Measurements from ENCODE around the gene SIK3. TPM values are rescaled to one million over a fixed set of nuclear protein-coding genes. Genes with fewer than 3 reads are reported as not detected.

SIK3 gene
- total RNA-seq, 2 experiments from 2014 or later: 81.4 to 86.1 TPM

- Mint-ChIP-seq H3K27ac (no peak overlapping the region), H3K4me3 (no peak overlapping the region)
Observed at GRCh38 chr11:116833491-116833815, 264.8 kb downstream of the SIK3 start.

GRCh38 chr11:116832350-116833290 is 265.6 kb downstream of the SIK3 start:
- Histone ChIP-seq H3K4me3 (ENCODE audit: low read length) (no peak overlapping the region), H3K4me1 (ENCODE audit: insufficient read depth, low read length) (peaks cover 18% of the 10 kb centered on the region), H3K27ac (ENCODE audit: low read depth in 1 of 2, low read length in 2 of 2) (no peak overlapping the region), H3K27me3 (ENCODE audit: control insufficient read depth in 1 of 2, insufficient read depth in 2 of 2, low read length in 2 of 2) (no peaks in the 10 kb centered on the region), H3K36me3 (ENCODE audit: insufficient read depth, low read length) (no peaks in the 10 kb centered on the region), H3K9me3 (ENCODE audit: control insufficient read depth in 1 of 2, insufficient read depth in 1 of 2, low read length in 2 of 2) (no peaks in the 10 kb centered on the region)
- peaks cover 12% of the 10 kb centered on the region for H3K4me1 Mint-ChIP-seq (ENCODE audit: low read depth)
- no peaks in the 10 kb centered on the region for H3K27me3 Mint-ChIP-seq
- no peaks in the 10 kb centered on the region for H3K9me3 Mint-ChIP-seq
- H3K27ac Mint-ChIP-seq: no peak overlapping the region
- TF ChIP-seq CTCF (IDR thresholded peaks at IDR 0.05): no peak
- POLR2A ChIA-PET: interaction anchor here (2.3 kb wide), 1 partner anchor 21 kb away, joined by 8 read pairs; no protein-coding TSS in a partner anchor
- ATAC-seq (ENCODE audit: poor library complexity) (no peak), DNase-seq (no peak)
- CTCF ChIA-PET: no interaction called here
- intact Hi-C loops (cut with DNase I, micrococcal nuclease): no loop called here
- H3K4me3 Mint-ChIP-seq: no peak overlapping the region
- no peaks in the 10 kb centered on the region for H3K36me3 Mint-ChIP-seq (ENCODE audit: low read depth)

More at GRCh38 chr11:116833491-116833815, 264.8 kb downstream of the SIK3 start:
- no peaks in the 10 kb centered on the region for H3K27me3 ChIP-seq (ENCODE audit: control insufficient read depth in 1 of 2, insufficient read depth in 2 of 2, low read length in 2 of 2)
- H3K36me3 ChIP-seq (ENCODE audit: insufficient read depth, low read length): no peaks in the 10 kb centered on the region
- H3K27ac ChIP-seq (ENCODE audit: low read depth in 1 of 2, low read length in 2 of 2): no peak overlapping the region
- peaks cover 18% of the 10 kb centered on the region for H3K4me1 ChIP-seq (ENCODE audit: insufficient read depth, low read length)
- no peaks in the 10 kb centered on the region for H3K27me3 Mint-ChIP-seq
- H3K9me3 Mint-ChIP-seq: no peaks in the 10 kb centered on the region
- intact Hi-C loops (cut with DNase I, micrococcal nuclease): no loop called here
- no peak overlapping the region for H3K4me3 ChIP-seq (ENCODE audit: low read length)
- ChIA-PET CTCF (no interaction called here), POLR2A (interaction anchor here (2.3 kb wide), 1 partner anchor 20 kb away, joined by 8 read pairs; no protein-coding TSS in a partner anchor)
- ATAC-seq (ENCODE audit: poor library complexity) (no peak), DNase-seq (no peak)
- H3K4me1 Mint-ChIP-seq (ENCODE audit: low read depth): peaks cover 12% of the 10 kb centered on the region
- no peak for TF ChIP-seq CTCF (IDR thresholded peaks at IDR 0.05)
- no peaks in the 10 kb centered on the region for H3K36me3 Mint-ChIP-seq (ENCODE audit: low read depth)
- no peaks in the 10 kb centered on the region for H3K9me3 ChIP-seq (ENCODE audit: control insufficient read depth in 1 of 2, insufficient read depth in 1 of 2, low read length in 2 of 2)

GRCh38 chr11:116831790-116832349 is 266.4 kb downstream of the SIK3 start:
- H3K27ac Mint-ChIP-seq: no peak overlapping the region
- POLR2A ChIA-PET: no interaction called here

More at GRCh38 chr11:116831790-116832349, 266.4 kb downstream of the SIK3 start:
- H3K36me3 Mint-ChIP-seq (ENCODE audit: low read depth): no peaks in the 10 kb centered on the region
- ATAC-seq (ENCODE audit: poor library complexity) (no peak), DNase-seq (no peak)
- CTCF ChIA-PET: no interaction called here
- Histone ChIP-seq H3K36me3 (ENCODE audit: insufficient read depth, low read length) (no peaks in the 10 kb centered on the region), H3K27ac (ENCODE audit: low read depth in 1 of 2, low read length in 2 of 2) (no peak overlapping the region), H3K9me3 (ENCODE audit: control insufficient read depth in 1 of 2, insufficient read depth in 1 of 2, low read length in 2 of 2) (no peaks in the 10 kb centered on the region), H3K4me3 (ENCODE audit: low read length) (no peak overlapping the region), H3K27me3 (ENCODE audit: control insufficient read depth in 1 of 2, insufficient read depth in 2 of 2, low read length in 2 of 2) (no peaks in the 10 kb centered on the region), H3K4me1 (ENCODE audit: insufficient read depth, low read length) (peaks cover 18% of the 10 kb centered on the region)
- intact Hi-C loops (cut with DNase I, micrococcal nuclease): no loop called here
- peaks cover 12% of the 10 kb centered on the region for H3K4me1 Mint-ChIP-seq (ENCODE audit: low read depth)
- H3K9me3 Mint-ChIP-seq: no peaks in the 10 kb centered on the region
- no peak overlapping the region for H3K4me3 Mint-ChIP-seq
- H3K27me3 Mint-ChIP-seq: no peaks in the 10 kb centered on the region
- TF ChIP-seq CTCF (IDR thresholded peaks at IDR 0.05): no peak

Measured in CD4-positive, alpha-beta T cell (primary cell).